ACHN (cell line): ENCODE data around the gene CCNI2.
A peak's percentile ranks its signal among the peaks of the same experiment; 100 is the strongest.
"Not testable (repeated sequence)": the region's sequence is repeated elsewhere in the genome, so short reads cannot be mapped to it uniquely, and the experiment has no call there.

Experiments
- DNase-seq: peaks from one replicate; pipeline ENCODE4 v3.0.0-alpha.2; 2015
- in situ Hi-C: cut with HindIII; loops from 2 replicates; pipeline ENCODE4 v1.10.0; 2017; ENCODE audit warnings: low sequenced_read_pairs, low pct_ligation_motif_present, low pct_unique_long_range_greater_than_20kb

Gene CCNI2

GRCh38 chr5:132799392-132799791, 52.2 kb downstream of the CCNI2 start:
- DNase-seq = no peak
- in situ Hi-C loops = no loop called here

- DNase-seq = no peak
- in situ Hi-C loops = no loop called here
Measured at GRCh38 chr5:132800545-132800944, 53.3 kb downstream of the CCNI2 start.

GRCh38 chr5:132802044-132802684, 54.9 kb downstream of the CCNI2 start:
- in situ Hi-C loops = no loop called here
- peak; percentile 8 for DNase-seq

GRCh38 chr5:132802685-132803066, 55.5 kb downstream of the CCNI2 start:
- DNase-seq, in situ Hi-C loops: not testable (repeated sequence)
